Esophagus (tissue), 2 donors: ENCODE results near the gene CNDP2. TPM values are rescaled to one million over a fixed set of nuclear protein-coding genes. Genes with fewer than 3 reads are reported as not detected.
"Not testable (repeated sequence)": the region's sequence is repeated elsewhere in the genome, so short reads cannot be mapped to it uniquely, and the experiment has no call there.

Experiments
- H3K27ac ChIP-seq, 2 donors: one replicate each; pipeline ENCODE4 v1.5.1; 2013; ENCODE audit warnings: low read depth in 2 of 2, mild to moderate bottlenecking in 2 of 2, inconsistent platforms in 1 of 2, low read length in 1 of 2, moderate library complexity in 1 of 2
- H3K27me3 ChIP-seq, 2 donors: one replicate each; pipeline ENCODE4 v1.6.1; 2013; ENCODE audit warnings: low read length in 2 of 2, control low read depth in 1 of 2, mild to moderate bottlenecking in 1 of 2; ENCODE audit not compliant: insufficient read depth in 2 of 2, control insufficient read depth in 1 of 2
- H3K36me3 ChIP-seq, 2 donors: one replicate each; pipeline ENCODE4 v1.6.1; 2013; ENCODE audit warnings: low read length in 1 of 2; ENCODE audit not compliant: control insufficient read depth in 2 of 2, insufficient read depth in 2 of 2
- H3K4me1 ChIP-seq, 2 donors: one replicate each; pipeline ENCODE4 v1.6.1; 2013; ENCODE audit warnings: low read length in 1 of 2; ENCODE audit not compliant: control insufficient read depth in 2 of 2, insufficient read depth in 2 of 2
- H3K4me3 ChIP-seq, 2 donors: one replicate each; pipeline ENCODE4 v1.5.1; 2013; ENCODE audit warnings: low read length in 2 of 2, mild to moderate bottlenecking in 2 of 2, low read depth in 1 of 2, moderate library complexity in 1 of 2
- H3K9me3 ChIP-seq, 2 donors: one replicate each; pipeline ENCODE4 v1.6.1; 2013; ENCODE audit warnings: mild to moderate bottlenecking in 2 of 2, low read depth in 1 of 2, low read length in 1 of 2, moderate library complexity in 1 of 2; ENCODE audit not compliant: control insufficient read depth in 2 of 2, insufficient read depth in 1 of 2
- WGBS, 2 donors: extraction: QIAGEN DNeasy Blood & Tissue Kit; methylation state at CpG; one replicate each; pipeline ENCODE4 v1.1.7; 2013; 5-methylcytosine and 5-hydroxymethylcytosine counted together
- polyA plus RNA-seq, 2 donors: library from polyadenylated mRNA; stranded (reverse); fragments of 200-250 nt; gene quantifications; one replicate each; pipeline ENCODE4 v1.2.3, GENCODE V29; 2013
- donor health status: healthy with polysubstance abuse.
- donor health status: Bipolar disorder and iron deficiency.

The CNDP2 gene
- polyA plus RNA-seq, 2 donors: 42.5 to 60.0 TPM

DNA sequence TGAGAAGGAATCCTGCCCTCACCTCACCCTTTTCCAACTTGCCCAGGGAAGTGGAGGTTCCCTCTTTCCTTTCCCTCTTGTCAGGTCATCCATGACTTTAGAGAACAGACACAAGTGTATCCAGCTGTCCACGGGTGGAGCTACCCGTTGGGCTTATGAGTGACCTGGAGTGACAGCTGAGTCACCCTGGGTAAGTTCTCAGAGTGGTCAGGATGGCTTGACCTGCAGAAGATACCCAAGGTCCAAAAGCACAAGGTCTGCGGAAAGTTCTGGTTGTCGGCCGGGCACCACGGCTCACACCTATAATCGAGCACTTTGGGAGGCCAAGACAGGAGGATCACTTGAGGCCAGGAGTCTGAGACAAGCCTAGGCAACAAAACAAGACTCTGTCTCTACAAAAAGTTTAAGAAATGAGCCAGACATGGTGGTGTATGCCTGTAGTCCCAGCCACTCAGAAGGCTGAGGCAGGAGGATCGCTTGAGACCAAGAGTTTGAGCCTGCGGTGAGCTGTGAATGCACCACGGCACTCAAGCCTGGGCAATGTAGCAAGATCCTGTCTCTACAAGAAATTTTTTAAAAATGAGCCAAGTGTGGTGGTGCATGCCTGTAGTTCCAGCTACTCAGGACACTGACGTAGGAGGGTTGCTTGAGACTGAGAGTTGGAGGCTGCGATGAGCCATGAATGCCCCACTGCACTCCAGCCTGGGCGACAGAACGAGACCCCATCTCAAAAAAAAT is 24.1 kb downstream of the CNDP2 start:
- Histone ChIP-seq H3K4me3 (no peak overlapping the region), H3K36me3 (peaks cover 33 to 44% of the 10 kb centered on the region in 2 donors), H3K27me3 (no peaks in the 10 kb centered on the region), H3K27ac (no peak overlapping the region), H3K9me3 (peaks cover 0 to 2% of the 10 kb centered on the region in 2 donors), H3K4me1 (no peaks in the 10 kb centered on the region)
- 89 to 90% methylated on average over 14 of the region's 14 CpGs for WGBS, 2 donors

- Histone ChIP-seq H3K27me3 (no peaks in the 10 kb centered on the region), H3K4me3 (no peak overlapping the region), H3K9me3 (peaks cover 0 to 2% of the 10 kb centered on the region in 2 donors), H3K36me3 (peaks cover 33 to 35% of the 10 kb centered on the region in 2 donors), H3K27ac (no peak overlapping the region), H3K4me1 (no peaks in the 10 kb centered on the region)
- WGBS, 2 donors: 94 to 96% methylated on average over 15 of the region's 15 CpGs
Observed at GRCh38 chr18:74521068-74521725, 25.0 kb downstream of the CNDP2 start.

GRCh38 chr18:74522635-74523548 is 26.7 kb downstream of the CNDP2 start:
- peaks cover 20 to 24% of the 10 kb centered on the region in 2 donors for H3K36me3 ChIP-seq
- H3K4me3 ChIP-seq: no peak overlapping the region
- no peaks in the 10 kb centered on the region for H3K27me3 ChIP-seq
- peaks cover 0 to 2% of the 10 kb centered on the region in 2 donors for H3K9me3 ChIP-seq
- 89% methylated on average over 23 of the region's 23 CpGs for WGBS, 2 donors
- no peaks in the 10 kb centered on the region for H3K4me1 ChIP-seq
- no peak overlapping the region for H3K27ac ChIP-seq

GRCh38 chr18:74524097-74524496 is 27.9 kb downstream of the CNDP2 start:
- Histone ChIP-seq H3K27ac (no peak overlapping the region), H3K36me3 (peaks cover 13 to 14% of the 10 kb centered on the region in 2 donors), H3K27me3 (no peaks in the 10 kb centered on the region), H3K4me3 (no peak overlapping the region), H3K9me3 (peaks cover 0 to 2% of the 10 kb centered on the region in 2 donors), H3K4me1 (no peaks in the 10 kb centered on the region)
- WGBS, 2 donors: 43 to 45% methylated on average over 5 of the region's 5 CpGs

DNA sequence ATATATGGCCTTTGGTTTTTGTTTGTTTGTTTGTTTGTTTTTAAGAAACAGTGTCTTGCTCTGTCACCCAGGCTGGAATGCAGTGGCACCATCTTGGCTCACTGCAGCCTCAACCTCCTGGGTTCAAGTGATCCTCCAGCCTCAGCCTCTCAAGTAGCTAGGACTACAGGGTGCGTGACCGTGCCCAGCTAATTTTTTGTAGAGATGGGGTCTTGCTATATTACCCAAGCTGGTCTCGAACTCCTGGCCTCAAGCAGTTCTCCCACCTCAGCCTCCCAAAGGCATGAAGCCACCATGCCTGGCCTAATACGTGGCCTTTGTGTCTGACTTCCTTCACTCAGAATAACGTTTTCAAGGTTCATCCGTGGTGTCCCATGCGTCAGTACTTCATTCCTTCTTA is 28.8 kb downstream of the CNDP2 start:
- not testable (repeated sequence) for H3K9me3 ChIP-seq, H3K36me3 ChIP-seq, H3K4me3 ChIP-seq, H3K27me3 ChIP-seq, H3K27ac ChIP-seq, H3K4me1 ChIP-seq
- WGBS, 2 donors: 95 to 96% methylated on average over 7 of the region's 7 CpGs

- Histone ChIP-seq H3K36me3 (peaks cover 0 to under 1% of the 10 kb centered on the region in 2 donors), H3K4me1 (no peaks in the 10 kb centered on the region), H3K27ac (no peak overlapping the region), H3K27me3 (no peaks in the 10 kb centered on the region), H3K4me3 (no peak overlapping the region), H3K9me3 (no peaks in the 10 kb centered on the region)
- 72 to 89% methylated on average over 9 of the region's 9 CpGs for WGBS, 2 donors
Observed at GRCh38 chr18:74525741-74526140, 29.6 kb downstream of the CNDP2 start.

- Histone ChIP-seq H3K27me3 (no peaks in the 10 kb centered on the region), H3K4me1 (peaks cover 0 to 2% of the 10 kb centered on the region in 2 donors), H3K27ac (no peak overlapping the region), H3K4me3 (no peak overlapping the region), H3K9me3 (no peaks in the 10 kb centered on the region), H3K36me3 (no peaks in the 10 kb centered on the region)
- WGBS, 2 donors: 43 to 46% methylated on average over 2 of the region's 2 CpGs
Observed at GRCh38 chr18:74526488-74526887, 30.3 kb downstream of the CNDP2 start.

DNA sequence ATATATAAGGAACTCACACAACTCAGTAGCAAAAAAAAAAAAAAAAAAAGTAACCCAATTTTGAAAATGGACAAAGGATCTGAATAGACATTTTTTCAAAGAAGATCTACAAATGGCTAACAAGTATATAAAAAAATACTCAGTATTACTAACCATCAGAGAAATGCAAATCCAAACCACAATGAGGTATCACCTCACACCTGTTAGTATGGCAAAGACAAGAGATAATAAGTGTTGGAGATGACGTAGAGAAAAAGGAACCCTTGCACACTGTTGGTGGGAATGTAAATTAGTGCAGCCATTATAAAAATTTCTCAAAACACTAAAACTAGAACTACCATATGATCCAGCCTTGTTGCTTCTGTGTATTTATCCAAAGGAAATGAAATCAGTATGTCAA is 32.3 kb downstream of the CNDP2 start:
- H3K27me3 ChIP-seq: no peaks in the 10 kb centered on the region
- H3K9me3 ChIP-seq: no peaks in the 10 kb centered on the region
- no peak overlapping the region for H3K4me3 ChIP-seq
- H3K36me3 ChIP-seq: no peaks in the 10 kb centered on the region
- no peak overlapping the region for H3K27ac ChIP-seq
- 83 to 95% methylated on average over 1 of the region's 1 CpG for WGBS, 2 donors
- H3K4me1 ChIP-seq: peaks cover 0 to 2% of the 10 kb centered on the region in 2 donors

DNA sequence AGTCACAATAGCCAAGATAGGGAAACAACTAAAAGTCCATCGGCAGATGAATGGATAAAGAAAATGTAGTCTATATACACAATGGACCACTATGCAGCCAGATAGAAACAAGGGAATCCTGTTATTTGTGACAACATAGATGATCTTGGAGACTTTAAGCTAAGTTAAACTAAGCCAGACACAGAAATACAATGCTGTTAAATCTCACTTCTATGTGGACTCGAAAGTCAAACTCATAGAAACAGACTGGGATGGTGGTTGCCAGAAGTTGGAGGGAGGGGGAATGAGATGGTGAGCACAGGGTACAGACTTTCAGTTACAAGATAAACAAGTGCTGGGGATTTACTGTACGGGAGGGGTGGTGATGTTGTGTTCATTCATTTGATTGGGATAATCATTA is 32.8 kb downstream of the CNDP2 start:
- Histone ChIP-seq H3K36me3 (no peaks in the 10 kb centered on the region), H3K27me3 (no peaks in the 10 kb centered on the region), H3K4me1 (peaks cover 0 to 2% of the 10 kb centered on the region in 2 donors), H3K27ac (no peak overlapping the region), H3K9me3 (no peaks in the 10 kb centered on the region), H3K4me3 (no peak overlapping the region)
- 81 to 84% methylated on average over 3 of the region's 3 CpGs for WGBS, 2 donors
